Neural progenitor cell (in vitro differentiated cells): ENCODE measurements around the gene ZNF200. TPM values are rescaled to one million over a fixed set of nuclear protein-coding genes. Genes with fewer than 3 reads are reported as not detected.
A peak's percentile ranks its signal among the peaks of the same experiment; 100 is the strongest.

Source experiments
- DNase-seq: peaks from one replicate; pipeline ENCODE4 v3.0.0-alpha.2; 2016; ENCODE audit warnings: low spot score
- H2AFZ ChIP-seq: fragments of 200-600 bp; sonication (generic); replicated peaks from 2 replicates; pipeline ENCODE4 v1.6.1; 2016; ENCODE audit warnings: antibody characterized with exemption
- H3F3A ChIP-seq: fragments of 200-600 bp; sonication (generic); 2 replicates; pipeline ENCODE4 v1.6.1; 2016; ENCODE audit warnings: antibody characterized with exemption, low read depth
- H3K27ac ChIP-seq: fragments of 200-600 bp; sonication (generic); 2 replicates; pipeline ENCODE4 v1.5.1; 2016; ENCODE audit warnings: mild to moderate bottlenecking
- H3K27me3 ChIP-seq: fragments of 200-600 bp; sonication (generic); 2 replicates; pipeline ENCODE4 v1.6.1; 2016; ENCODE audit warnings: mild to moderate bottlenecking, moderate library complexity
- H3K36me3 ChIP-seq: fragments of 200-600 bp; sonication (generic); 2 replicates; pipeline ENCODE4 v1.5.1; 2016
- H3K4me1 ChIP-seq: fragments of 200-600 bp; sonication (generic); 2 replicates; pipeline ENCODE4 v1.6.1; 2016; ENCODE audit warnings: mixed run types
- H3K4me2 ChIP-seq: fragments of 200-600 bp; sonication (generic); 2 replicates; pipeline ENCODE4 v1.6.1; 2016
- H3K4me3 ChIP-seq: fragments of 200-600 bp; sonication (generic); 2 replicates; pipeline ENCODE4 v1.5.1; 2016
- H3K79me2 ChIP-seq: fragments of 200-600 bp; sonication (generic); 2 replicates; pipeline ENCODE4 v1.6.1; 2016; ENCODE audit warnings: low read depth
- H3K9ac ChIP-seq: fragments of 200-600 bp; sonication (generic); 2 replicates; pipeline ENCODE4 v1.6.1; 2016
- H3K9me3 ChIP-seq: fragments of 200-600 bp; sonication (generic); 2 replicates; pipeline ENCODE4 v1.5.1; 2016; ENCODE audit warnings: low read depth
- H4K20me1 ChIP-seq: fragments of 200-600 bp; sonication (generic); 2 replicates; pipeline ENCODE4 v1.6.1; 2016; ENCODE audit warnings: low read depth
- H3K27ac Mint-ChIP-seq: 3 replicates; pipeline ENCODE4 v1.8.0; 2021; ENCODE audit warnings: mixed read lengths
- H3K27me3 Mint-ChIP-seq: 2 replicates; pipeline ENCODE4 v1.8.0; 2022; ENCODE audit warnings: low read depth, mild to moderate bottlenecking, inconsistent platforms, moderate library complexity, mixed read lengths; ENCODE audit not compliant: insufficient read depth
- H3K36me3 Mint-ChIP-seq: 3 replicates; pipeline ENCODE4 v1.8.0; 2021; ENCODE audit warnings: mixed read lengths
- H3K4me1 Mint-ChIP-seq: 3 replicates; pipeline ENCODE4 v1.8.0; 2021; ENCODE audit warnings: mixed read lengths
- H3K4me3 Mint-ChIP-seq: 3 replicates; pipeline ENCODE4 v1.8.0; 2021; ENCODE audit warnings: mild to moderate bottlenecking, moderate library complexity, mixed read lengths
- H3K9me3 Mint-ChIP-seq: 3 replicates; pipeline ENCODE4 v1.8.0; 2020; ENCODE audit warnings: mixed read lengths
- EZH2 ChIP-seq: fragments of 200-600 bp; sonication (generic); IDR thresholded peaks from 2 replicates; pipeline ENCODE4 v1.6.1; 2017; ENCODE audit warnings: antibody characterized with exemption, mild to moderate bottlenecking, moderate library complexity
- EZH2phosphoT487 ChIP-seq: fragments of 200-600 bp; sonication (generic); IDR thresholded peaks from 2 replicates; pipeline ENCODE4 v1.6.1; 2017; ENCODE audit warnings: antibody characterized with exemption
- total RNA-seq: library from RNA; depleted of rRNA; stranded (reverse); fragments of >200 nt; gene quantifications from 2 replicates; pipeline ENCODE4 v1.2.3, GENCODE V29; 2015; ENCODE audit warnings: low replicate concordance
- TF ChIP-seq, protein P1 (sequence below): fragments of 200-600 bp; sonication (generic); IDR thresholded peaks from 2 replicates; pipeline ENCODE4 v1.5.1; 2017; ENCODE audit warnings: antibody characterized with exemption, mild to moderate bottlenecking

The ZNF200 gene
- total RNA-seq, 1 donor from 2014 or later = 10.1 TPM

DNA sequence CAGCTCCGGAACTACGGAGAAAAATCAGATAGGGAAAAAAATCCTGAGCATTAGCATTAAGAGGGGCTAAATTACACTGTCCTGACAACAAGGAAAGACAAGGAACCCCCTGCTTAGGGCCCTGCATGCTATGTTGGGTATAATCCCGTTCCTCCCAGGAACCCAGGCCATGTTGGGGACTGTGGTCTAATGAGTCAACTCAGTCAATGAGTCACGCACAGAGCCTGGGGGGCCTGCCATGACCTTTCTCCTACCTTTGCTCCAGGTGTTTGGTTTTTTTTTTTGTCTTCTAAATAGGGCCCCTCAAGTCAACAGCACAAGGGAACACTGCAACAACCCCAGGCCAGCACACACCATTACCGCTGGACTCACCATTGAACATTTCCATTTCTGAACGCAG, 8.9 kb upstream of the ZNF200 start:
- Mint-ChIP-seq H3K4me1 (no peaks in the 10 kb centered on the region), H3K27ac (no peak overlapping the region), H3K27me3 (peaks cover 25% of the 10 kb centered on the region), H3K36me3 (no peaks in the 10 kb centered on the region), H3K9me3 (peaks cover 2% of the 10 kb centered on the region), H3K4me3 (peak overlapping the region; percentile 3)
- Histone ChIP-seq H3K4me3 (no peak overlapping the region), H3K79me2 (no peaks in the 10 kb centered on the region), H3K4me2 (no peak overlapping the region), H3K9ac (no peak overlapping the region), H4K20me1 (no peaks in the 10 kb centered on the region), H3K27me3 (no peaks in the 10 kb centered on the region), H3K27ac (no peak overlapping the region), H2AFZ (no peak overlapping the region), H3K36me3 (no peaks in the 10 kb centered on the region), H3F3A (no peaks in the 10 kb centered on the region), H3K9me3 (no peaks in the 10 kb centered on the region), H3K4me1 (no peaks in the 10 kb centered on the region)
- DNase-seq = no peak
- TF ChIP-seq, protein P1, sequence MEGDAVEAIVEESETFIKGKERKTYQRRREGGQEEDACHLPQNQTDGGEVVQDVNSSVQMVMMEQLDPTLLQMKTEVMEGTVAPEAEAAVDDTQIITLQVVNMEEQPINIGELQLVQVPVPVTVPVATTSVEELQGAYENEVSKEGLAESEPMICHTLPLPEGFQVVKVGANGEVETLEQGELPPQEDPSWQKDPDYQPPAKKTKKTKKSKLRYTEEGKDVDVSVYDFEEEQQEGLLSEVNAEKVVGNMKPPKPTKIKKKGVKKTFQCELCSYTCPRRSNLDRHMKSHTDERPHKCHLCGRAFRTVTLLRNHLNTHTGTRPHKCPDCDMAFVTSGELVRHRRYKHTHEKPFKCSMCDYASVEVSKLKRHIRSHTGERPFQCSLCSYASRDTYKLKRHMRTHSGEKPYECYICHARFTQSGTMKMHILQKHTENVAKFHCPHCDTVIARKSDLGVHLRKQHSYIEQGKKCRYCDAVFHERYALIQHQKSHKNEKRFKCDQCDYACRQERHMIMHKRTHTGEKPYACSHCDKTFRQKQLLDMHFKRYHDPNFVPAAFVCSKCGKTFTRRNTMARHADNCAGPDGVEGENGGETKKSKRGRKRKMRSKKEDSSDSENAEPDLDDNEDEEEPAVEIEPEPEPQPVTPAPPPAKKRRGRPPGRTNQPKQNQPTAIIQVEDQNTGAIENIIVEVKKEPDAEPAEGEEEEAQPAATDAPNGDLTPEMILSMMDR = no peak
- TF ChIP-seq EZH2phosphoT487 (no peak), EZH2 (no peak)

DNA sequence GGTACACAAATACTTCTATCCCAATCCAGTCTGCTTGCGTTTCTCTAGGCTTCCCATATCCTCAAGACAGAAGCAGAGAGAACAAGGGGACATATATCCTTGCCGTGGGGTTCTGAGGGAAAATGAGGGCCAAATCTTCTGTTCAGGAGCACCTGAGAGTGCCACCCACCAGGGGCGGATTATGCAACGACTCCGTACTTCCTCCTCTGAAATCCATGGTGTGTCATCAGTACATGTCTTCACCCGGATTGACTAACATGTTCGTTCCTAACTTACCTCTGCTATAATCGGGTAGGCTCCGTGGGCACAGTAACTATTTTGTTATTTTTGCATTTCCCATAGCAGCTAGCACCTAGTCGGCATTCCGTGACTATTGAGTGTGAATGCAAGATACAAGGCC, 7.8 kb upstream of the ZNF200 start:
- no peak overlapping the region for H3K4me2 ChIP-seq
- no peaks in the 10 kb centered on the region for H3K36me3 ChIP-seq
- Mint-ChIP-seq H3K4me3 (no peak overlapping the region), H3K27me3 (peaks cover 25% of the 10 kb centered on the region), H3K9me3 (peaks cover 4% of the 10 kb centered on the region), H3K27ac (no peak overlapping the region), H3K4me1 (no peaks in the 10 kb centered on the region), H3K36me3 (no peaks in the 10 kb centered on the region)
- no peaks in the 10 kb centered on the region for H3K27me3 ChIP-seq
- no peaks in the 10 kb centered on the region for H3F3A ChIP-seq
- H3K27ac ChIP-seq = no peak overlapping the region
- H3K4me1 ChIP-seq = no peaks in the 10 kb centered on the region
- no peak overlapping the region for H3K9ac ChIP-seq
- DNase-seq = no peak
- no peak for TF ChIP-seq EZH2
- H2AFZ ChIP-seq = no peak overlapping the region
- no peaks in the 10 kb centered on the region for H4K20me1 ChIP-seq
- no peak overlapping the region for H3K4me3 ChIP-seq
- no peaks in the 10 kb centered on the region for H3K9me3 ChIP-seq
- no peaks in the 10 kb centered on the region for H3K79me2 ChIP-seq

DNA sequence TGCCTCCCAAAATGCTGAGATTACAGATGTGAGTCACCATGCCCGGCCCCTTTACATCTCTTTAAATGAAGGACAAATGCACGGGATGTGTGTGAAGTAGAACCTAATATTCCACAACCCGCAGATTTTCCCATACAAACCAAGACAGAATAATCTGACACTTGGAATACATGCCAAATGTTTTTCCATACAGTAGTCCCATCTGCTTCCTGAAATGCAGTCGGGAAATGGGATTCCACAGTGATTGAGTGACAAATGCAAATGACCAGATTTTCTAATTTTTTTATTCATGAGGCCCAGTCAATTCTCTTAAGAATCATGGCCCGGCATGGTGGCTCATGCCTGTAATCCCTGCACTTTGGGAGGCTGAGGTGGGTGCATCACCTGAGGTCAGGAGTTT, 6.8 kb upstream of the ZNF200 start:
- peaks cover 22% of the 10 kb centered on the region for H3K27me3 Mint-ChIP-seq
- no peak overlapping the region for H3K27ac Mint-ChIP-seq

DNA sequence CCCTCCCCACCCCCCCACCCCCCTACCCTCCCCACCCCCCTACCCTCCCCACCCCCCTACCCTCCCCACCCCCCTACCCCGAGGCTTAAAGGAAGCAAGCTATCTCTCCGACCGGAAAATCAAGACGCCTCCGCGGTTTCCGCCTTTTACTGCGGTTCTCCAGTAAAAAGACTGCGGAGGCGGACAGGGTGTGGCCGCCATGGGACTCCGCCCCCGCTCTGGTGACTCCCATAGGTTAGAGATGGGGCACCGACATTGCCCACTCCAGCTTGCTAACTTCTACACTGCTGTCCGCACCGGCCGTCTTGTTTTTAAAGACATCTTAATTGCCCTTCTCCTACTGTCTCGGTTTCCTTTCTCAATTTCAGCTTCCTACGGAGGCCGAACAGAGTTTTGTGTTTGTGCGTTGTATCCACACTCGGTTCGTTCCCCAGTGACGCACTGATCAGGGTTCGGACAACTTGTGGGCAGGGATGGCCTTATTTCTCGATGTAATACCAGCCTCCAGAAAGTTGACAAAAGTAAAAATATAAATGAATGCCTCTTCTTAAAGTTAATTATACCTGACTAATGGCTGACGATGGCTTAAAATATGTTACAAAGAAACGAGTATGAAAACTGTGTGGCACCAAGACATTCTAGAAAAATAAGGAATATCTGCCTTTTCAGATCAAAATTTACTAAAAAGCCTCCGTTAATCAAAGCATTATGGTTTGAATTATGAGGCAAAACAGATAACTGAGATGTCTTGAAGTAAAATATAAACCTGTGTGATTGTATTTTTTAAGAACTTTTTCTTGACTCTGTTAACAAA, 1.1 kb upstream of the ZNF200 start:
- H3K79me2 ChIP-seq = peaks cover 4% of the 10 kb centered on the region
- H3K27ac ChIP-seq = no peak overlapping the region
- TF ChIP-seq EZH2phosphoT487 (no peak), EZH2 (no peak)
- TF ChIP-seq, protein P1 = no peak
- H3K9me3 ChIP-seq = no peaks in the 10 kb centered on the region
- Mint-ChIP-seq H3K36me3 (peaks cover 26% of the 10 kb centered on the region), H3K27me3 (peaks cover 5% of the 10 kb centered on the region), H3K9me3 (peaks cover 19% of the 10 kb centered on the region), H3K4me1 (peaks cover 6% of the 10 kb centered on the region), H3K27ac (peak overlapping the region; percentile 42), H3K4me3 (peak overlapping the region; percentile 85)
- H3K4me2 ChIP-seq = no peak overlapping the region
- H3F3A ChIP-seq = peaks cover 7% of the 10 kb centered on the region
- no peaks in the 10 kb centered on the region for H3K4me1 ChIP-seq
- no peaks in the 10 kb centered on the region for H4K20me1 ChIP-seq
- no peak overlapping the region for H2AFZ ChIP-seq
- DNase-seq = peak; percentile 43
- H3K4me3 ChIP-seq = no peak overlapping the region
- no peak overlapping the region for H3K9ac ChIP-seq
- no peaks in the 10 kb centered on the region for H3K36me3 ChIP-seq
- H3K27me3 ChIP-seq = no peaks in the 10 kb centered on the region

More for the DNA sequence above, 6.8 kb upstream of the ZNF200 start:
- Histone ChIP-seq H2AFZ (no peak overlapping the region), H4K20me1 (no peaks in the 10 kb centered on the region), H3K4me2 (no peak overlapping the region), H3K27ac (no peak overlapping the region), H3K9me3 (no peaks in the 10 kb centered on the region), H3K79me2 (no peaks in the 10 kb centered on the region), H3F3A (no peaks in the 10 kb centered on the region), H3K36me3 (no peaks in the 10 kb centered on the region), H3K27me3 (no peaks in the 10 kb centered on the region), H3K9ac (no peak overlapping the region), H3K4me1 (no peaks in the 10 kb centered on the region), H3K4me3 (no peak overlapping the region)
- Mint-ChIP-seq H3K4me1 (no peaks in the 10 kb centered on the region), H3K36me3 (no peaks in the 10 kb centered on the region), H3K4me3 (no peak overlapping the region), H3K9me3 (peaks cover 9% of the 10 kb centered on the region)
- no peak for DNase-seq
- TF ChIP-seq EZH2 = no peak
